Endothelial cell (in vitro differentiated cells): ENCODE measurements around the gene VWA3B. TPM values are rescaled to one million over a fixed set of nuclear protein-coding genes. Genes with fewer than 3 reads are reported as not detected.

Source experiments
- DNase-seq: peaks from one replicate; pipeline ENCODE4 v3.0.0; 2021; ENCODE audit warnings: low spot score
- H3K27ac Mint-ChIP-seq: one replicate; pipeline ENCODE4 v1.8.0; 2021; ENCODE audit warnings: mixed read lengths, inconsistent platforms; ENCODE audit not compliant: unreplicated experiment
- H3K27me3 Mint-ChIP-seq: one replicate; pipeline ENCODE4 v1.8.0; 2021; ENCODE audit warnings: mild to moderate bottlenecking, moderate library complexity, mixed read lengths, inconsistent platforms; ENCODE audit not compliant: unreplicated experiment
- H3K36me3 Mint-ChIP-seq: one replicate; pipeline ENCODE4 v1.8.0; 2021; ENCODE audit warnings: mild to moderate bottlenecking, low read depth, mixed read lengths, inconsistent platforms; ENCODE audit not compliant: unreplicated experiment
- H3K4me1 Mint-ChIP-seq: one replicate; pipeline ENCODE4 v1.8.0; 2021; ENCODE audit warnings: mild to moderate bottlenecking, mixed read lengths, inconsistent platforms; ENCODE audit not compliant: unreplicated experiment
- H3K4me3 Mint-ChIP-seq: one replicate; pipeline ENCODE4 v1.8.0; 2021; ENCODE audit warnings: mild to moderate bottlenecking, mixed read lengths, inconsistent platforms; ENCODE audit not compliant: unreplicated experiment
- H3K9me3 Mint-ChIP-seq: one replicate; pipeline ENCODE4 v1.8.0; 2021; ENCODE audit warnings: mixed read lengths, inconsistent platforms; ENCODE audit not compliant: unreplicated experiment
- CTCF ChIP-seq: fragments of 200-600 bp; sonication (generic); IDR thresholded peaks from one replicate; pipeline ENCODE4 v1.5.0; 2021; ENCODE audit warnings: antibody characterized with exemption; ENCODE audit not compliant: unreplicated experiment
- total RNA-seq: library from RNA; stranded (reverse); fragmentation: NEBNext Ultra II Directional; extraction: Animal tissue kit (Norgen Biotek cat#: 25700); gene quantifications from one replicate; pipeline ENCODE4 v1.2.1, GENCODE V29; 2021; ENCODE audit not compliant: unreplicated experiment

The VWA3B gene
- total RNA-seq, 1 donor from 2014 or later, result not detected

GRCh38 chr2:98070081-98070480, 16.9 kb upstream of the VWA3B start:
- no peak for TF ChIP-seq CTCF
- DNase-seq, result no peak
- Mint-ChIP-seq H3K27ac (no peak overlapping the region), H3K4me3 (no peak overlapping the region), H3K36me3 (no peaks in the 10 kb centered on the region), H3K4me1 (no peaks in the 10 kb centered on the region), H3K27me3 (peaks cover 2% of the 10 kb centered on the region), H3K9me3 (no peaks in the 10 kb centered on the region)

GRCh38 chr2:98072442-98072841, 14.5 kb upstream of the VWA3B start:
- H3K4me3 Mint-ChIP-seq, result no peak overlapping the region
- no peaks in the 10 kb centered on the region for H3K4me1 Mint-ChIP-seq
- H3K9me3 Mint-ChIP-seq, result no peaks in the 10 kb centered on the region
- TF ChIP-seq CTCF, result no peak
- H3K27me3 Mint-ChIP-seq, result peaks cover 2% of the 10 kb centered on the region
- no peaks in the 10 kb centered on the region for H3K36me3 Mint-ChIP-seq
- H3K27ac Mint-ChIP-seq, result no peak overlapping the region
- DNase-seq, result no peak

GRCh38 chr2:98078701-98079100, 8.3 kb upstream of the VWA3B start:
- no peak for TF ChIP-seq CTCF

DNA sequence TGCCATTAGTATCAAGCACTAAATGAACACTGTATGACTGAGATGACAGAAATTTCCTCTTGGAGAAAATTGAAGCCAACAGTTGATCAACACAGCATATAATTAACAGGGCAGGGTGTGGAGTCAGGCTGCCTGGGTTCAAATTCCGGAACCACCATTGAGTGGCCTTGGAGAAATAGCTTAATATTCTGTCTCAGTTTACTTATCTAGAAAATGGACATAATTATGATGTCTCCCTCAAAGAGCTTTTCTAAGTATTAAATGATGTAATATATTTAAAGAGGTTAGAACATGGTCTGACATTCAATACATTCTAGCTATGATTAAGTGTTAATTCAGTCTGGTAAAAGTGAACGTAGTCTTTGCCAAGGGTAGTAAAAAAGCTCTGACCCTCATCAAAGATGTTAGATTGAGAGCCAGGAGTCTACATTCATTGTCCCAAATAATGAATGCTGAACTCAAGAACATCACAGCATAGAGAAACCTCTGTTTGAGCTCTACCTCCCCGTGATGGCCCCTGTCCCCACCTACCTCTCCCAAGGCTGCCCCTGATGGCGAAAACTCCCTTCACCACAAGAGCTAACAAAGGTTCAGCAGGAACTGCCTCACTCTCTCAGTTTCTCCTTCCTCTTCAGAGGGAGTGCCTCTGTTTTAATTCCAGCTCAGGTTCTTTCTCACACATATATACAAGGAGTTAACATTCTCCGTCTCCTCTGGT, 2.7 kb upstream of the VWA3B start:
- H3K9me3 Mint-ChIP-seq, result peaks cover 4% of the 10 kb centered on the region
- H3K27ac Mint-ChIP-seq, result no peak overlapping the region
- peaks cover 5% of the 10 kb centered on the region for H3K27me3 Mint-ChIP-seq
- no peaks in the 10 kb centered on the region for H3K36me3 Mint-ChIP-seq
- TF ChIP-seq CTCF, result no peak
- peaks cover 22% of the 10 kb centered on the region for H3K4me1 Mint-ChIP-seq
- DNase-seq, result no peak
- H3K4me3 Mint-ChIP-seq, result no peak overlapping the region

More at GRCh38 chr2:98078701-98079100, 8.3 kb upstream of the VWA3B start:
- Mint-ChIP-seq H3K27ac (no peak overlapping the region), H3K27me3 (peaks cover 4% of the 10 kb centered on the region), H3K4me1 (peaks cover 7% of the 10 kb centered on the region), H3K36me3 (no peaks in the 10 kb centered on the region), H3K9me3 (peaks cover 4% of the 10 kb centered on the region), H3K4me3 (no peak overlapping the region)
- no peak for DNase-seq

DNA sequence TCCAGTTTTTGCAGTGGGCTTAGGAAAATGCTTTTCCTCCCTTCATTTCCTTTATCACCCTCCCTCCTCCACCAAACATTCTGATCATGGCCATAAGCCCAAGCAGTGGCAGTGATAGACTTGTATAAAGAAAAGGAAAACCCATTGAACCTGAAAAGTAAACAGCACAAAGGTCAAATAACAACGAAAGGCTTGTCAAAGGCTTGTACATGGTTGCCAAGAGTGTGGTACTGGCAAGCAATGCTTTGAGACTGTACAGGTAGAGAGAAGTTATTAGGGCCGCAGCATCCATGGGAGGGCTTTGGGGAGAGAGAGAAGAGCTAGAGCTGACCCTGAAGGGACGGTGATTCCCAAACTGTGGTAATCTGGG, 2.1 kb upstream of the VWA3B start:
- Mint-ChIP-seq H3K36me3 (no peaks in the 10 kb centered on the region), H3K27me3 (peaks cover 5% of the 10 kb centered on the region), H3K4me3 (no peak overlapping the region), H3K4me1 (peaks cover 22% of the 10 kb centered on the region), H3K27ac (no peak overlapping the region), H3K9me3 (peaks cover 4% of the 10 kb centered on the region)
- TF ChIP-seq CTCF, result no peak
- no peak for DNase-seq
